ENCODE data around the gene CCDC188. TPM values are rescaled to one million over a fixed set of nuclear protein-coding genes. Genes with fewer than 3 reads are reported as not detected.

CCDC188 gene
- total RNA-seq, 1 experiment from 2014 or later, result not detected

DNA sequence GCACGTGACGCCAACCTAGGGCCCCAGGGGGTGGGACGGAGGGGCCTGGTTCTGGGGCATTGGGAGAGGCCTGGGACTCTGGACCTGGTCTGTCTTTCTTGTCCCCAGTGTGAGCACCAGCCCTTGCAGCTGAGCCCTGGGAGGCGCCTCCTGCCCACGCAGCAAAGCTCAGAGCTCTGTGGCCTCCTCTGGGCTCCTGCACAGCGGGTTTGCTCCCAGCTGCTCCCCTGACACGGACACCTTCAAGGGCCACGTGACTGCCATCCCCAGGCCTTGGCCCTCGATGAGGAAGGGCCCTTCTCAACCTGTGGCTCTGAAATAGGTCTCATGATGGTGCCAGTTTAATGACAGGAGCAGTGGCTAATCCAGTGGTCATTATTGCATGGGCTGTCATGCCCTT is 31.5 kb upstream of the CCDC188 start:
- H3K4me3 ChIP-seq, result no peak overlapping the region
- H3K27ac ChIP-seq, result no peak overlapping the region
- H3K27me3 ChIP-seq (ENCODE audit: insufficient read depth, low read depth), result peaks cover 33% of the 10 kb centered on the region
- no peaks in the 10 kb centered on the region for H3F3A ChIP-seq (ENCODE audit: insufficient read depth, low read depth)
- no peaks in the 10 kb centered on the region for H3K36me3 ChIP-seq (ENCODE audit: low read depth)
- no peaks in the 10 kb centered on the region for H4K20me1 ChIP-seq (ENCODE audit: insufficient read depth)
- ChIA-PET POLR2A (ENCODE audit: unreplicated experiment) (interaction anchor here (0.6 kb wide), 1 partner anchor 39 kb away, joined by 3 read pairs; no protein-coding TSS in a partner anchor), CTCF (no interaction called here)
- H3K9me3 ChIP-seq (ENCODE audit: insufficient read depth, low read depth), result no peaks in the 10 kb centered on the region
- no peaks in the 10 kb centered on the region for H3K4me1 ChIP-seq (replicated peaks; ENCODE audit: insufficient read depth)
- H3K4me2 ChIP-seq, result no peak overlapping the region
- H2AFZ ChIP-seq, result no peak overlapping the region
- DNase-seq, result no peak
- H3K79me2 ChIP-seq (ENCODE audit: low read depth), result no peaks in the 10 kb centered on the region
- intact Hi-C loops (cut with micrococcal nuclease; ENCODE audit: unreplicated experiment), result no loop called here
- no TSS peak for BruUV-seq (replicated peaks)
- H3K9me2 ChIP-seq (ENCODE audit: insufficient read depth), result no peaks in the 10 kb centered on the region
- TF ChIP-seq EZH2 (IDR thresholded peaks at IDR 0.05; ENCODE audit: low read depth), result no peak
- TF ChIP-seq, protein P1, sequence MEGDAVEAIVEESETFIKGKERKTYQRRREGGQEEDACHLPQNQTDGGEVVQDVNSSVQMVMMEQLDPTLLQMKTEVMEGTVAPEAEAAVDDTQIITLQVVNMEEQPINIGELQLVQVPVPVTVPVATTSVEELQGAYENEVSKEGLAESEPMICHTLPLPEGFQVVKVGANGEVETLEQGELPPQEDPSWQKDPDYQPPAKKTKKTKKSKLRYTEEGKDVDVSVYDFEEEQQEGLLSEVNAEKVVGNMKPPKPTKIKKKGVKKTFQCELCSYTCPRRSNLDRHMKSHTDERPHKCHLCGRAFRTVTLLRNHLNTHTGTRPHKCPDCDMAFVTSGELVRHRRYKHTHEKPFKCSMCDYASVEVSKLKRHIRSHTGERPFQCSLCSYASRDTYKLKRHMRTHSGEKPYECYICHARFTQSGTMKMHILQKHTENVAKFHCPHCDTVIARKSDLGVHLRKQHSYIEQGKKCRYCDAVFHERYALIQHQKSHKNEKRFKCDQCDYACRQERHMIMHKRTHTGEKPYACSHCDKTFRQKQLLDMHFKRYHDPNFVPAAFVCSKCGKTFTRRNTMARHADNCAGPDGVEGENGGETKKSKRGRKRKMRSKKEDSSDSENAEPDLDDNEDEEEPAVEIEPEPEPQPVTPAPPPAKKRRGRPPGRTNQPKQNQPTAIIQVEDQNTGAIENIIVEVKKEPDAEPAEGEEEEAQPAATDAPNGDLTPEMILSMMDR (conservative IDR thresholded peaks at IDR 0.05), result no peak

DNA sequence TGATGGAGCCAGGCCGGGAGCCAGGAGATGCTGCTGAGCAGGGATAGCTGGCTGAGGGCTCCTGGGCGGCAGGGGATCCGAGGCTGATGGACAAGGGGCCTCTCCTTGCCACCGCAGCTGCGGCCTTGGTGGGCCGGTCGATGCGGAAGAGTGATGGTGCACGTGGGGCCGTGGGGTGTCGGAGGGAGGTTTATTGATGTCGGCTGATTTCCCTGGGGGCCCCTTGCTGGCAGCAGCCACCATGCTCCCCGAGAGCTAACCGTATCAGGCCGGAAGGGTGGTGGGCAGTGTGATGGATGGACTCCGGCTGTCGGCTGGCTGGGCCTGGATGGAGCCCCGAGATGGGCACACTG is 31.0 kb upstream of the CCDC188 start:
- intact Hi-C loops (cut with micrococcal nuclease; ENCODE audit: unreplicated experiment), result no loop called here
- H3K79me2 ChIP-seq (ENCODE audit: low read depth), result no peaks in the 10 kb centered on the region
- no peak overlapping the region for H3K4me3 ChIP-seq
- ChIA-PET CTCF (no interaction called here), POLR2A (ENCODE audit: unreplicated experiment) (interaction anchor here (0.6 kb wide), 1 partner anchor 39 kb away, joined by 3 read pairs; no protein-coding TSS in a partner anchor)
- H3K9me3 ChIP-seq (ENCODE audit: insufficient read depth, low read depth), result no peaks in the 10 kb centered on the region
- no peak overlapping the region for H3K27ac ChIP-seq
- no peaks in the 10 kb centered on the region for H3F3A ChIP-seq (ENCODE audit: insufficient read depth, low read depth)
- H3K4me2 ChIP-seq, result no peak overlapping the region
- no TSS peak for BruUV-seq (replicated peaks)
- H2AFZ ChIP-seq, result no peak overlapping the region
- H3K36me3 ChIP-seq (ENCODE audit: low read depth), result no peaks in the 10 kb centered on the region
- no peaks in the 10 kb centered on the region for H3K9me2 ChIP-seq (ENCODE audit: insufficient read depth)
- peaks cover 37% of the 10 kb centered on the region for H3K27me3 ChIP-seq (ENCODE audit: insufficient read depth, low read depth)
- H3K4me1 ChIP-seq (replicated peaks; ENCODE audit: insufficient read depth), result no peaks in the 10 kb centered on the region
- TF ChIP-seq EZH2 (IDR thresholded peaks at IDR 0.05; ENCODE audit: low read depth), result no peak
- TF ChIP-seq, protein P1 (conservative IDR thresholded peaks at IDR 0.05), result no peak
- H4K20me1 ChIP-seq (ENCODE audit: insufficient read depth), result no peaks in the 10 kb centered on the region
- no peak for DNase-seq

GRCh38 chr22:20181194-20181883 is 30.5 kb upstream of the CCDC188 start:
- TF ChIP-seq, protein P1 (conservative IDR thresholded peaks at IDR 0.05), result no peak
- no peak for TF ChIP-seq EZH2 (IDR thresholded peaks at IDR 0.05; ENCODE audit: low read depth)

More at GRCh38 chr22:20181194-20181883, 30.5 kb upstream of the CCDC188 start:
- DNase-seq, result no peak
- ChIA-PET CTCF (no interaction called here), POLR2A (ENCODE audit: unreplicated experiment) (interaction anchor here (0.6 kb wide), 1 partner anchor 40 kb away, joined by 3 read pairs; no protein-coding TSS in a partner anchor)
- Histone ChIP-seq H3K4me3 (no peak overlapping the region), H3K27me3 (ENCODE audit: insufficient read depth, low read depth) (peaks cover 37% of the 10 kb centered on the region), H3F3A (ENCODE audit: insufficient read depth, low read depth) (no peaks in the 10 kb centered on the region), H3K4me2 (no peak overlapping the region), H3K9me3 (ENCODE audit: insufficient read depth, low read depth) (no peaks in the 10 kb centered on the region), H3K27ac (no peak overlapping the region), H3K79me2 (ENCODE audit: low read depth) (no peaks in the 10 kb centered on the region), H2AFZ (no peak overlapping the region), H3K4me1 (replicated peaks; ENCODE audit: insufficient read depth) (no peaks in the 10 kb centered on the region), H4K20me1 (ENCODE audit: insufficient read depth) (no peaks in the 10 kb centered on the region), H3K9me2 (ENCODE audit: insufficient read depth) (no peaks in the 10 kb centered on the region), H3K36me3 (ENCODE audit: low read depth) (no peaks in the 10 kb centered on the region)
- BruUV-seq (replicated peaks), result no TSS peak
- intact Hi-C loops (cut with micrococcal nuclease; ENCODE audit: unreplicated experiment), result no loop called here
